Measurements from ENCODE around the gene SDK1.
"Not testable (repeated sequence)": the region's sequence is repeated elsewhere in the genome, so short reads cannot be mapped to it uniquely, and the experiment has no call there.

SDK1 gene

DNA sequence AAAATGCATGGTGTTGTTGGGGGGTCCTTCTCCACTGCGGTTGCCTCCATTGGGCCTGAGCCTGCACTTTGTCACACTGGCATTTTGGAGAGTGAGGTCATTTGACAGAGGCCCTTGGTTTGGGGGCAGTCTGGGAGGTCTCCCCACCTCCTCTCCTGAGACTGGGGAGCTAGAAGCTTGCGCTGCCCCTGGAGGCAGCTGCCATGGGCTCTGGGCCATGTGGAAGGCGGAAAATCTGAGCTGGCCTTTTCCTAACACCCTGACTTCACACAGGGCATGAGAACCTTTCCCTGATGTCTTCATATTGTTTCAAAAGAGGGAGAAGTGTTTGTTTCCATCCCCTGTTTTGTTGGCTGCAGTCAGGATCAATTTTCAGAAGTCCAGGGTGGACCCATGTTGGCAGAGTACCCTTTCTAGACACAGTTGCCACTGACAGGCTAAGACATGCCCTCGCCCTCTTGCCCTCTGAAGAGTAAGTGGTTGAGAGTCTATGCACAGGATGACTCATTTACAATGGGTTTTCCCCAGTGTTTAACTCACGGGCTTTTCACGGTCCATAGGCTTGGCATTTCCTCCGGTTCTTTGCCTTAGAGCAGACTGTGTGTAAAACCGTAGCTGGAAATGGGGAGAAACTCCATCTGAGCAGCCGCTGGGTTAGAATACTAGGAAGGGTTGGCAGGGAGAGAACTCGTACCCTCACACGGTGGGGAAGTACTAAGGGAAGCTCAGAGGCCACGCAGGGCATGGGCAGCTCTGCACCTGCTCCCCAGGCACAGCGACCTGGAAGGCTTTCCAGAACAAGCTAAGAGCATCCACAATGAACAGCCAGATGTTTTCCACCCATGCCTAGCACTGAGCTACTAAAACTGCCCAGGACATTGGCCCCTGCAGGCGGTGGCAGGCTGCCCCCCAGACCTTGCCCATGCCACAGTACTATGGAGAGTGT lies 655.0 kb downstream of the SDK1 start:
- no peak for DNase-seq (ENCODE audit: low spot score)

DNA sequence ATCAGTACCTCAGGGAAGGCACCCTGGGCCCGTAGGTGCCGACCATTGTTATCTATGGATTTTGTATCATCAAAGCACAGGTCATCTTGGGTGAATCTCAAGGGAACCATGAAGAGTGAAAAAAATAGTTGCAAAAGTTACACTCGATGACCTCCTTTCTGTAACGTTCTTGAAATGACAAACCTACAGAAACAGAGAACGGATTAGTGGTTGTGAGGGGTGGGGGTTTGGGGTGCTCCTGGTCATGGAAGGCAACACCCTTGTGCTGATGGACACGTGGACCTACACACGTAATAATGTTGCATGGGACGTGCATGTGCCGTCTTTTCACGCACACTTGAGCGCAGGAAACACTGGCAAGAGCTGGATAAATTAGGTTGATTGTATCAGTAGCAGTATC lies 655.9 kb downstream of the SDK1 start:
- no peak for DNase-seq (ENCODE audit: low spot score)

DNA sequence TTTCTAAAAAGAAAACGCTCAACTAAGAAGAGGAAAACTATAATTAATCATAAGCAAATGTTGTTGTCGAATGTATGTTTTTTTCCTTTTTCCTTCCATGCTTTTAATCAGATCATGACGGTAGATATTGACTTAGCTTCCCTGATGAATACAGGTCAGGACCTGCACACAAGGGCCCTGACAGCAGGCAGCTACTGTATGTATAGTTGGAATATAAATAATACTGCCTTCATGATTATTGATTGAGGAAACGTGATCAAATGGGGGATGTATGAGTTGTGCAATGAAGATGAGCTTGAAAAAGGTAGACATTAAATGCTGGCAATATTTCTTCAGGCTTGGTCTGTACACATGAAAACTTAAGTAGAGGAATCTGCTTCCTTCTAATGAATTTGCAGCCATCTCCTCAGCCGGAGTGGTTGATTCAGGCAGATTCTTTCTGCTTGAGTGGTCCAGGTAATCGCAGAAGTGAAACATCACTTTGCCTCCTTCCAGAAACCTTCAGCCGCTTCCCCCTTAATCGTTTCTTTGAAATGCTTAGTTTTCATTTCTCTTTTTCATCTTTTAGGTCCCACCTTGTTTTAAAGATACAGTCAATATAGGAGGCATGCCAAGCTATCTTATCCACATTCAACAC lies 656.5 kb downstream of the SDK1 start:
- no peak for DNase-seq (ENCODE audit: low spot score)

DNA sequence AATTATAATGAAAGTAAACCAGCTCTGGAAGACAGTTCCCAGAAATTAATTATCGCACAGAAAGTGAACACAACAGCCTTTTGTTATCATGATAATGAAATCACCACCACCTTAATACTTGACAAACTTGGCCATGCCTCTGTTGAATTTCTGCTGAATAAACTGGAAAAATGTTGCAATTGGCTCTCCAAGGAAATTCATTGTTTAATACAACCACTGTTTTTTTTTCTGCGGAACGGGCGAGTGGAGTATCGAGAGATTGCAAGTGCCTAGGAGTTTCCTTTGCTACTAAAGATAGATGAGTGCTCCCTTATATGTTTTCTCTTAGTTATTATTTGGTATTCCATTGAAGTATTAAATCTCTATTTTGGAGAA lies 657.0 kb downstream of the SDK1 start:
- DNase-seq (ENCODE audit: low spot score), result no peak

DNA sequence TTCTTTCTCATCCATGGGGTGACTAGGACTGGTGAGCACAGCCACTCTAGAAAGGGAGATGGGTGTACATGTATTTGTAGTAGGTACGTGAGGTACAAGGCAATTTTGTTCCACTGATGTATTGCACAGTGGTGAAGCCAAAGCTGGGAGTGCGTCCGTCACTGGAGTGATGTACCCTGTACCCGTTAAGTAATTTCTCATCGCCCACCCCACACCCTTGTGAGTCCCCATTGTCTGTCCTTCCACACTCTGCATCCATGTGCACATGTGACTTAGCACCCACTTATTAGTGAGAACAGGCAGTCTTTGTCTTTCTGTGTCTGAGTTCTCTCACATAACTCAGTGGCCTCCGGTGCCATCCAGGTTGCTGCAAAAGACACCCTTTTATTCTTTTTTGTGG lies 658.3 kb downstream of the SDK1 start:
- no peak for DNase-seq (ENCODE audit: low spot score)

DNA sequence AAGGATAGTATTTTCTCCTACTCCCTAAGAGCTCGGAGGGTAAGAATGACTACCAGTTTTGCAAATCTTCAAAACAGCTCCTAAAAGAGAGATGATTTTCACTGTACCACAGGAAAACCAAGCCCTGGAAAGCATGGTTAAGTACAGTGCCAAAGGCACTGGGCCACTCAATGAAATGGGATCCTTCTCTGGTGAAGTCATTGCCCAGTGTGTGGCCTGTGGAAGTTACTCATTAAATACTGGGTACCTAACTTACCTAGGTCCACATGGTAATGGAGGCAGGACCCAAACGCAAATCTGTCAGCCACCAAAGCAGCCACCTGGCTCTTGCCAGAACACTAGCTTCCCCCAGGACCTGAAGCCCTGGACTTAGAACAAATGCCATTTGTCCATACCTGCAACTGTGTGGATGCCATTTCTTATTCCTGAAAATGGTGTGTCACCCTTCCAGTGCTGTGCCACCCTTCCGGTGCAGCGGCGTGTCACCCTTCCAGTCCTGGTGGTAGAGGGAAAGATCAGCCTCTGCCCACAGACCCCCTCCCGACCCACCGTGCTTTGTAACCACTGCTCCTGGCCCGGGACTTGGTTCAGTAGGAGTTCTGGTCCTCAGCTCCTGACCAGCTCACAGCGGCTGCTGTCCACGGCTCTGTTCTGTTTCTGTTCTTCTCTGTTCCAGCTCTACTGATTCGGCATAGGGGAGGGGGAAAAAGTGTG lies 659.2 kb downstream of the SDK1 start:
- no peak for DNase-seq (ENCODE audit: low spot score)

DNA sequence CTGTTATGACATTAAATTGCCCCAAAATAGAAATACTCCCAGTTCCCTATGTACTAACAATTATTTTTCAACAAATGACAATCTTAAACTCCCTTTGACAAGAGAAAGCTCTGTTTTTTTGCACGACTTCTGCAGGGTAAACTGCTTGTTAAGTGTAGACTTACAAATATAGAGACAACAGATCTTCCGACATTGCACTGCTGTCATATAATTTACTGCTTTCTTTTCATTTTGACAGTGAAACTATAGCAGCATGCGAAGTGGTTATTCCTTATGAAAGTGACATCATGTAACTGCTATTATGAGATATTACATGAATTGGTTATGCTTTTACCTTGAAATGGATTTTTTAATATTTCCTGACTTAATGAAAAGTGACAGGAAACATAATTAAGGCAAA lies 659.9 kb downstream of the SDK1 start:
- no peak for DNase-seq (ENCODE audit: low spot score)

DNA sequence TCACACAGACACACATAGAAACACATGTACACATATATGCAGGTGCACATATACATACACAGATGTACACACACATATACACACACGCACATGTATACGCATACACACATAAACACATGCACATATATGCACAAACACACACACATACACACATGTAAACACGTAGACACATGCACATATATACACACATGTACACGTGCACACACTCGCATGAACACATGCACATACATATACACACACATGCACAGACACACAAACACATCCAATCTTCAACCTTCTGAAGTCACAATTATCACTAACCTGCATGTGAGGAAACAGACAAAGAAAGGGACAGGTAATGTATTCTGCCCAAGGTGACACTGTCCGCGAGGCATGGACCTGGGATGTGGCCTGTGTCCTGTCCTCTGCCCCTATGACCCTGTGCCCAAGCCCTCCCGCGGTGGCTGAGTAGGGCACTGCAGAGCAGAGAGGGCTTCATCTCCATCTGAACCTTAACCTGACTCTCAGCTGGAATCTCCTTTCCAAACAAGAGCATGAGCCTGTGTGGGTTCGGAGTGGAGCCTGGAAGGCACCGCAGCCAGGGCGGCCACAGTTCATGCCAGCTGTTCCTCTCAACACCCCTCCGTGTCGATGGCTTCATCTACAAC lies 660.9 kb downstream of the SDK1 start:
- DNase-seq (ENCODE audit: low spot score), result no peak

DNA sequence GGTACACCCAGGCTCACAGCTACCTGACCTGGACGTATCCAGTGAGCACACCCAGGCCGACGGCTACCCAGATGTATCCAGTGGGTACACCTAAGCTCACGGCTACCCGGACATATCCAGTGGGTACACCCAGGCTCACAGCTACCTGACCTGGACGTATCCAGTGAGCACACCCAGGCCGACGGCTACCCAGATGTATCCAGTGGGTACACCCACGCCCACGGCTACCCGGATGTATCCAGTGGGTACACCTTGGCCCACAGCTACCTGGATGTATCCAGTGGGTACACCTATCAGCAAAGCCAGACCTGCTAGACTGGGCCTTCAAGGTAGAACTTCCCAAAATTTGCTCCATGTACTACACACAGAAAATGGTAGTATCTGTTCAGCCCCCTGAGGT lies 662.7 kb downstream of the SDK1 start:
- DNase-seq (ENCODE audit: low spot score), result not testable (repeated sequence)

DNA sequence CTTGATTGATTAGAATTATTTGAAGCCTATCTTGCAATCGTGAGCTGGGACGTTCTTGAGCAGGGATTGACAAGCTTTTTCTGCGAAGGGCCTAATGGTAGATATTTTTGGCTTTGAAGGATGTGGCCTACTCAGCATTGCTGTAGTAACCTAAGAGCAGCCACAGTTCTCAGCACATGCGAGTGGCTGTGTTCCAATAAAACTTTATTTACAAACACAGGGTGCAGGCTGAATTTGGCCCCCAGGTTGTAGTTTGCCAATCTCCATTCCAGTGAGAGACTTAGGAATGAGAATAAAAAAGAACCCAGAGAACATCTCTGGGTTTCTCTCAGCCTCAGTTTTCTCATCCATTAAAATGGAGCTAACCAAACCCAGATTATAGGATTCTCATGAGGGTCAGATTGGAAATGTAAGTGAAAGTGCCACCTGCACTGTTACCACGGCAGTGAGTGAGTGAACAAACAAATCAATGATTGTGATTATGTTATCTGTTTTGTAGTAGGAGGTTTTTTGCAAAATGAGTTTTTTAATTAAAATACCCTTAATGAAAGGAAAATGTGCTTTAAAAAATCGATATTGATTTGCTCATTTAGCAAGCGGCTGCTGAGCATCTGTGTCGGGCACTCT lies 664.0 kb downstream of the SDK1 start:
- no peak for DNase-seq (ENCODE audit: low spot score)

DNA sequence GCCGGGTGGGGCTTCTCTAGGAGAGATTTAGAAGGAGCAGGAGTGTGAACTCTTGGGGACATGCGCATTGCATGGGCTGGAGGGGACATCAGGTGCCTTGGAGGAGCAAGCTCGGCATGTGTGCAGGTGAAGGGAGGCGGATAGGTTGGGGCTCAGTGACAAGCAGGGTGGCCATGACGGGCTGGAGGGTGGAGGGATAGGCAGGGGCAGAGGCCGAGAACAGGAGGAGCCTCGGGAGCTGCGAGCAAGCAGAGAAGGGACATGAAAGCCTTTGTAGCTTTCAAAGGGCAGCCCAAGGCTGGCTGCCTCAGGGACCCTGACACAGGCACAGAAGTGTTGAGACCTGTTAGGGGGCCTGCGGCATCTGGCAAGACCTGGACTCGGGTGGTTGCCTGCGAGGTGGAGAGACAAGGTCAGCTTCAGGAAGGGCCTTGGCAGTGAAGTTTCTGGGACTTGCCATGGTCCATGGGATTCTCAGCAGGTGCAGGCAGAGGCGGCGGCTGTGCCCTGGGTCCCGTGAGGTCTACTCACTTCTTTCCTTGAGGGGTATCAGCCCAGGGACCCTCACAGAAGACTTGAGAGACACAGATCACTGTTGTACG lies 664.8 kb downstream of the SDK1 start:
- DNase-seq (ENCODE audit: low spot score), result no peak

DNA sequence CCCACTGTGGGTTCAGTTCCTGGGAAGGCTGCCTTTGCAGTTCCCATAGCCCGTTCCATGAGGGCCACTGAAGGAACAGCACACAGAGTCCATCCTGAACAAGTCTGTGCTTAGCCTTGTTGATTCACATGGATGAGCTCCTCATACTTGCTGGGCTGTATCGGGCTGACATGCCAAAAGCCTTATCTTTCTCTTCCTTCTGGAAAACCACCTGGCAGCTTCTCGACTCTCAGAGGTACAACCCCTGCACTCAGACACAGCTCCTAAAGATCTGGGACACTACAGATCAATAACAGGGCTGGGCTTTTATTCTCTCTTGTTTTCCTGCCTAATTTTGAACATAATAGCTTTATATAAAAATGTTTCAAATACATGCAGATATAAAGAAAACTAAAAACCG lies 667.2 kb downstream of the SDK1 start:
- no peak for DNase-seq (ENCODE audit: low spot score)

DNA sequence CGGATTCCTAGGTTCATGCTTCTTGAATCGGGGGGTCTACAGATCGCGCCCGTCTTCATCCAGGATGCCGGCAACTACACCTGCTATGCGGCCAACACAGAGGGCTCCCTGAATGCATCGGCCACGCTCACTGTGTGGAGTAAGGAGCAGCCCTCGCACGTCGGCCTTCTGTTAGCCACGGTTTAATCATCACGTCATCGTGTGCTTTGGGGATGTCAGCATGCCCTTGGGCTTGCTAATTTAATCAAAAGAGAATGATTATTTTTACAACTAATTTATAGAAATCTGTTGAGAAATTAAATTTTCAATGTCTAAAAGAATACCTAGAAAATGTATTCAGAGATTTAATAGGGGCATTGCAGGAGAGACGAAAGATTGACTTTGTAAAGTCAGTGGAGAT lies 668.2 kb downstream of the SDK1 start:
- no peak for DNase-seq (ENCODE audit: low spot score)

DNA sequence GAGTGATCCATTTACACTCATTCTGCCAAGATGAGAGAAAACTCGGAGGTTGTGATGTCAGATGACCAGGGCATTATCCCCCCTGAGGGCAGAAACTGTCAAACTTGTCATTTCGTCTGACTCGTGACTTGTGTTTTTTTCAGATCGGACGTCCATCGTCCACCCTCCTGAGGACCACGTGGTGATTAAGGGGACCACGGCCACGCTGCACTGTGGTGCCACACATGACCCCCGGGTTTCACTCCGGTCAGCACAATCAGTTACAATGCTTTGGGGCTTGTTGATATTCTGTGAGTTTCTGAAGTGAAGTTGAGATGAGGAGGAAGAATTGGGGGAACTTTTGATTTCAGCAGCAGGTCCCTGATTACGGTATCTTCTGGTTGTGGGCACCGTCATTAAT lies 670.3 kb downstream of the SDK1 start:
- DNase-seq (ENCODE audit: low spot score), result no peak

DNA sequence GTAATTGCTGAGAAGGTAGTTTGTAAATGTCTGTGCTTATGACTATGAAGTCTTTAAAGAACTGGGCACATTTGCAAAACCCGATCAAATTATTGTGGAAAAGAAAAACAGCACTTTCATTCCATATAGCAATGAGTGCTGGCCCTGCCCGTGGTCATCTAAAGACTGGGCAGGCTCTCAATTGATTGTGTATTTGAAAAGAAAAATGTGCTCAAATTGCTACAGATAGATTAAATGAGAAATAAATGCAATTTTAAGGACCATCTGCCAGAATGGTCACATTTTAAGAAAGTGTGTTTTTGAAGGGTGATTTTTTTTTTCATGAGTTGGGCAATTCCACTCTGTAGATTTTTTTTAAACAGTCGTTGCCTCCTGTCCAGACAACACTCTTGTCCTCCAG lies 672.2 kb downstream of the SDK1 start:
- no peak for DNase-seq (ENCODE audit: low spot score)

DNA sequence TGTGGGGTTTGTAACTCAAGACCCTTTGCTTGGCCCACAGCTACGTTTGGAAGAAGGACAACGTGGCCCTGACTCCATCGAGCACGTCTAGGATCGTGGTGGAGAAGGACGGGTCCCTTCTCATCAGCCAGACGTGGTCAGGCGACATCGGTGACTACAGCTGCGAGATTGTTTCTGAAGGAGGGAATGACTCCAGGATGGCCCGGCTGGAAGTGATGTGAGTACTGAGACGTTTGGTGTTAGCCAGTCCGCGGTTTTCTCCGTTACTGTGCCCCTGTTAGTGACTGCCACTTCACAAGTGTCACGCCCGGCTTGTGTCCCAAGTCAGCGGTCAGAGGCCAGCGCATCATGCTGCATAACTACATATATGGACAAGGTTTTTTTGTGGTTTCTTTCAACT lies 673.3 kb downstream of the SDK1 start:
- DNase-seq (ENCODE audit: low spot score), result no peak

DNA sequence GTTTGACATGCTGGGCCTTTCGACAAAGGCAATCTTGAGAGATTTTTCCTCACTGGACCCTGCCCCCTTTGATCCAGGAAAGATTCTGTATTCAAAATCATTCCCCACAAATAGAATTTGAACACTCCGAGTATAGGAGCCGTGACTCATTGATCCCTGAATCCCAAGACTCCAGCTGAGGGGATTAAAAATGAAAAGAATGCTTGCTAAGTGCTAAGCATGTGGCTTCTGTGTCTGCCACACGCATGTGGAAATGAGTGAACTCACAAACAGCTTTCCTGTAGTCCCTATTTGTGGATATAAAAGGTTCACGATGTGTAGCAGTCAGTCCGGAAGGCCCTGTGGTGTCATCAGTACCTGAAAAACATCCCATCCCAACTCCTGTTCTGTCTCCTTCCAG lies 674.3 kb downstream of the SDK1 start:
- no peak for DNase-seq (ENCODE audit: low spot score)

DNA sequence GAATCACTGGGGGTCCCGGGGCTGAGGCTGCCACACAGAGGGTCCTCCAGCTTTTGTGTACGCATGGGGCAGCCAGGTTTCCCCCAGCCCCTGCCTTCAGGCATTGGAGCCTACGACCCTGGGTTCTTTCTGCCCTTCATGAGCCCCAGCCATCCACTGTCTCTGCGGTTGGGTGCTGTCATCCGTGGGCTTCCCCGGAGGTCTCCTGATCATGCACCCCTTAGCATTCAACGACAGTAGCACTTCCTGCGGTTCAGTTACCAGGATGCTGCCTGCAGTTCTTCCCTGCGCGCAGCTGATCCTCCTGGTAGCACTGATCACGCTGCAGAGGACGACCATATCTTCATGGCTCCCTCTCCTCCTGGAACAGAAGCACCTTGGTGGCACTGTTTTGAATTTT lies 676.3 kb downstream of the SDK1 start:
- no peak for DNase-seq (ENCODE audit: low spot score)

DNA sequence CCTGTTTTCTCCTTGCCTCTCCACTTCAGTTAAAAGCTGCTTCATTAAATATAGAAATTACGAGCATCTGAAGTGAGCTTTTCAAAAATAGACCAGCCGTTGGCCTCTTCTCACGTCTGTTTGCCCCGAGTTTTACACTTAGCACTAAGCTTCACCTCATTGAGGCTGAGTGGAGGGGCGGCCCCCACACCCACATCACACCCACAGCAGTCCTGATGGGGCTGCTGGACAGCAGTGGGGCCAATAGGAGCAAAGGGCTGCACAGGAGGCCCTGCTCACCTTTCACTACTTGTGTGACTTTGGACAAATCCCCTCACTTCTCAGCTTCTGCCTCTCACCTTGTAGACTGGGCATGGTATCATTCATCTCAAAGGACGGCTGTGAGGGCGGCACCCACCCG lies 677.8 kb downstream of the SDK1 start:
- DNase-seq (ENCODE audit: low spot score), result no peak

DNA sequence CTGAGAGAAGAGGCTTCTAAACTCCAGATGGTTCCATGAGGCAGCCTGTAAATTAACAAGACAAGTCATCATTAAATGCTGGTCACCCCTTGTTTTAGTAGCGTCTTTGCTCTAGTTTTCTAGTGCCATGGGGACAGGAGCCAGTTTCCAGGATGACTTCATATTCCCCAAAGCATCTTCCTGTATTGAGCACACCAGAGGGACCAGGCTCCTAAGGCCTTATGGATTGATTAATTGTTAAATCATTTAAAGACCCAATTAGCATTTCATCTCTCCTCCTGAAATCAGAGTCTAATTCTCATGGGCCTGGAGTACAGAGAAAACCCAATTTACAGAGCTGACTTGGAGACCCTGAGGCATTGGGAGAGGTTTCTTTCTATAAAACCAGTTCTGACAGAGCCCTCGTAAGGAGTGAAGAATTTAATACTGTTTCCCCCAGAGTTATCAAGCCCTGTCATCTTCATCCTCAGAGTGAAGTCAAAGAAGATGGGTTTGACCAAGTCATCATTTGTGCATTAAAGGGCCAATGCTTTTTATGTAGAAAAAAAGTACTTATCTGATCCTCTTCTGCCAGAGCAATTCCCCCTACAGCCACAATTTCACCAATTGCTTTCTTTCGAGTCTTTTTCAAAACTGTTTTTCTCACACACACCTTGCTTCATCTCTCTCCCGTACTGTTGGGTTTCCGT lies 678.7 kb downstream of the SDK1 start:
- no peak for DNase-seq (ENCODE audit: low spot score)

DNA sequence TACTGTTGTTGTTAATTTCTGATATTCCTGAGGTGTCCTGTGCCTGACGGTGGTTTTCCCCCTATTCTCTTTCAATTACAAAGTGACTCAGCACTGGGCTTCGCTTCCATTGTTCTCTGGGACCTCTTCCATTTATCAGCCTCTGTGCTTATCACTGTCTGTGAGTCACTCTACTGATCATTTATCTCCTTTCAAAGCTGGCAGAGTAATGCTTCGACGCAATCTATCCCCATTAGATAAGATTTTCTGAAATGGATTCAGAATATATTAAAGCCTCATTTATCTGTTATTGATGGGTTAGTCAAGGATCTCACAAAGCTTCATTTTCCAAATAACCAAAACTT lies 679.2 kb downstream of the SDK1 start:
- DNase-seq (ENCODE audit: low spot score), result no peak

Measured in CD4-positive, alpha-beta T cell treated with Interleukin-15 for 4 hours (primary cell).